Measurements from ENCODE around the gene NSL1.

Gene NSL1

DNA sequence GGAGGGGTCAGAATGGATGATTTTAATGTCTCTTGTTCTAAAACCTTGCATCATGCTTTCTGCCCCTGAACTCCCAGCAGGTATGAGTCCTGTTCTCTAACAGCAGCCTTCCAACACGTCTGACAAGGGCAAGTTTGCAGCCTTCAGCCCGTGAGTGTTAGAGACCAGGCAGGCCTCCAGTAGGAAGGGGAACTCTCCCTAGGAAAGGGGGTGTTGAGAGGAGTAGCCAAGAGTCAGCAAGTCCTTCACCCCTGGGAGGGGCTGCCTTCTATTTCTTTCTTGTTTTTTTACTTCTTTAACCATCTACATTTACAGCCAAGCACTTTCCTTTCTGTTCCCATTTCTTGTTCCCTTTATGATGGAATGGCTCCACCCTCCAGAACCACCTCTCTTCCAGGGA lies 106.1 kb downstream of the NSL1 start:
- no peak for DNase-seq (ENCODE audit: low read depth)

DNA sequence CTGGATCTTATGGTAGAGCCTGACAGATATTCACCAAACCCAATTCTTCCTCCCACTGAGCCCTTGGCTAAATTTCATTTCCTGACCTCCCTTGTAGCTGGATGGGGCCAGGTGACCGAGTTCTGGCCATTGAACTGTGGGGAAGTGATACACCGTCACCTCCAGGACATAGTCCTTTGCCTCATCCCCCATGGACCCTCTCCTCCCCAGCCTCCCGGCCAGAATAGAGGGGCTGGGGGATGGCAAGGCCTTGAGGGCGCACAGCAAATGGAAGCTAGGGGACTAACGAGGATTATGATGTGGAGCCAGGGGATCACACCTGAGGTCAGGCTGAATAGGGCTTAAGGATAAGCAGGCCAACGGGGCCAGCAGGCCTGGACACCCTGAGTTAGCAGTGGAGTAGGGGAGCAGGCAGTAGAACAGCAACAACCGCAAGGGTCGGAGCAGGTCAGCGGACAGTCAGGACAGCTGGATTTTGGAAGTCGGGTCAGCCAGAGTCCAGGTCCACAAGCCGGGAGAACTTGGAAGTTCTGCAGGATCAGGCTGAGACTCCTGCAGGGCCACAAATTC lies 107.0 kb downstream of the NSL1 start:
- no peak for DNase-seq (ENCODE audit: low read depth)

GRCh38 chr1:212684076-212684475 lies 107.5 kb downstream of the NSL1 start:
- no peak for DNase-seq (ENCODE audit: low read depth)

DNA sequence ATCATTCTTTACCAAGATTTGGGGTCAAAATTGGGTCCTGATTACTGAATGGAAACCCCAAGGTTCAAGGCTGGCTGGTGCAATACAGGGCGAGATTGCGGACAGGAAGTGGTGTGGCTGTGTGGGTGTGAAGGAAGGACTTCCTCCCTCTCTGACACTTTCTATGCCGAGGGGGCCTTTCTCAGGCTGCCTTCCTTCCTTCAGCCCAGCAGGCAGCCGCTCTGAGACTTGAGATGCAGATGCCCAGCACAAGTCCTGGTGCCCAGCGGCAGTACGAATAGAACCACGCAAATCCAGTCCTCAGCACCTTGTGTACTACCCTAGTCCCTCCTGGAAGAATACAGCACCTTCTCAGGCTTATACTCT lies 108.2 kb downstream of the NSL1 start:
- DNase-seq (ENCODE audit: low read depth) = no peak

DNA sequence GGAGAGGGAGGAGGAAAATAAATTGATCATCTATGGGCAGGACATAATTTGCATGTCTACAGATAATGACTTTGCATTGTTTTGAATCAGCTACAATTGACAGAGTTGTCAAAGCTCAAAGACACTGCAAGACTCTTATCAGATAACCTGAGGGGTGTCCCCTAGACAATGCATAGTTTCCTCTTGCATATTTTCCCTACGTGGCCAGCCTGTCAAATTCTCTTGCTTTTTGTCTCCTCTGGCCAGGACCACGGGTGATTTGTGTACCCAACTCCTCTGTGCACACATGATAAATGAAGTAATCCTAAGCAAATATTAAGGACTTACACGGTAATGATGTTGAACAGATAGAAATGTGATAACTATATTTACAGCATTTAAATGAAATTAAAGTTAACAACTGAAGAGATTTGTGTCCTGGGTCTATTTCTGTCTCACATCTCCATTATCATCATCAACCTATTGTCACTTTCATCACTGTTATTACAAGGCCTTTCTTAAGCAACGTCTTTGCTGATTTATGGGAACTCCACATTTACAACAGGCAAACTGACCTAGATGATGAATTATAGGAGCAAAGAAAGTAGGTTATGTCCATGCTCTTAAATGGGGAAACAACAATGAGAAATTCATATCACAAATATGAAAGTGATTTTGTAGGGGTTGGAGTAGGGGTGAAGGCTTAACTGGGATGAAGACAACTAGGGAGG lies 110.7 kb downstream of the NSL1 start:
- no peak for DNase-seq (ENCODE audit: low read depth)

DNA sequence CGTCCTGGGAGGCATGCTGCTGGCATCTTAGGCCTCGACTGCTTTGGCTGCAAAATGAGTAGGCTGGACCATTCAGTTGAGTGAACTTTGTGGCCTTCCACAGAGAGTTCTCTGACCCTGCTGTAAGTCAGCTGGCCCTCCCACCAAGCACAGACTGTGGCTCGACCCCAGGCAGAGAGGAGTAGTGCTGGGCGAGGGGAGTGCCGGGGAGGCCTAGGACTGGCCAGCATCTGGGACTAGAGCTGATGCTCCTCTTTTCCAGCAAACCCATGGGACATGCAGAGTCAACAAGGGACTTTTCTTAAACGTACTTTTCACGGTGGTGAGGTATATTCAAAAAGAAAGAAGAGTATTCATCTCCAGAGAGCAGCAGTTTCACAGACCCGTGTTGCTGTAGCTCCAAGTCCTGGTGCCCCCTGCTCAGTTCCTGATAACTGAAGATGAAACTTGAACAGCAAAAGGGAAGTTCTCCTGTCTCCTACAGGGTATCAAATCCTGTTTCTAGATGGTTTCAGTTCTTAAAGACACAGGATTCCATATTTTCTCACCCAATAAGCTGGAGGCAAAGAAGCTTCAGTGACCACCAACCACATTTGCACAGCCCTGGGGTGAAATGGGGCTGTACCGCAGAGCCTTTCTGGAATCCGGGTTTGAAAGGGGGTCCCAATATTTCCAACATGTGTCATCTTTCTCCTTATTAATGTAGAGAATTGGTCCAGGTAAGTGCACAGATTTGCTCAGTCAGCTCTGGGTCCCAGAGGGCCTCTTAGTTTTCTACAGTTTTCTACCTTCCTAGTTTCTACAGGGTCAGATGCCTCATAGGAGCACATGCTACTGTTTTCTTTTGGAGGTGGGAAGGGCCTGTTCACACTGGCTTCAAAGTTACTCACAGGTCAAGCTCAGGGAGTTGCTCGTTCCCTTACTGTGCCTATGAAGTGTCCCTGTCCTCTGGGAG lies 112.8 kb downstream of the NSL1 start:
- DNase-seq (ENCODE audit: low read depth) = no peak

- DNase-seq (ENCODE audit: low read depth) = no peak
Measured at GRCh38 chr1:212677573-212677972, 114.0 kb downstream of the NSL1 start.

GRCh38 chr1:212677136-212677535 lies 114.4 kb downstream of the NSL1 start:
- no peak for DNase-seq (ENCODE audit: low read depth)
